Measurements from ENCODE around the gene LYPLA2. TPM values are rescaled to one million over a fixed set of nuclear protein-coding genes. Genes with fewer than 3 reads are reported as not detected.

Gene LYPLA2
- total and polyA plus RNA-seq, 2 of the 8 experiments (the other 6 are each of a cell fraction or from before 2014, with no cell fraction given): 138 to 211 TPM

DNA sequence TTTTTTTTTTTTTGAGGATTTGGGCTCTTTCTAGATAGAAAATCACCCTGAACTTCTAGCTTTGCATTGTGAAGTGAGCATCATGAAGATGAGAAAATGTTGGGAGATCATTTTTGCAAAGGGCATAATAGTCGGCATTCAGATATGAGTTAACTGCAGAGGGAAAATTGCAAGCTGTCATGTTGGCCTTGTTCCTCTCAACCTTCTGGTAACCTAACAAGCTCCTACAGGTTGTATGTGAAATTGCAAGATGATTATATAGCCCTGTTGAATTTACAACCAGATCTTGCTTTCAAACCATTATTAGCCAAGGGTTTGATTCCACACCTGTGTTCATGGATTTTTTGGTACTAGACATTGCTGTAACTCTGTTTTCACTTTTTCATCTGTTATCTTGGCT, 45.4 kb upstream of the LYPLA2 start:
- Histone ChIP-seq H3K9ac (replicated peaks in 1 of 4; ENCODE audit: extremely low read depth in 1 of 4, low read depth in 3 of 4, low read length in 3 of 4) (no peak overlapping the region), H3K36me3 (ENCODE audit: control insufficient read depth in 2 of 4, insufficient read depth in 4 of 4, low read length in 3 of 4) (peaks cover 0 to 15% (median 5%) of the 10 kb centered on the region in 4 experiments; a peak in 5 of 8 replicates), H2AK5ac (ENCODE audit: low read depth, low read length) (no peak overlapping the region), H3K4me1 (replicated peaks in 1 of 4; ENCODE audit: control insufficient read depth in 3 of 4, insufficient read depth in 4 of 4, low read length in 3 of 4) (peaks cover 3 to 10% (median 3%) of the 10 kb centered on the region in 4 experiments; a peak in 4 of 7 replicates), H2BK12ac (ENCODE audit: low read depth, low read length) (no peak overlapping the region), H3K23ac (ENCODE audit: insufficient read length) (no peak overlapping the region), H3K4me2 (ENCODE audit: insufficient read depth in 1 of 2, low read depth in 2 of 2, low read length in 2 of 2) (peak overlapping the region in 1 of 2 experiments; percentile 76; a peak in 2 of 4 replicates), H3K9me3 (ENCODE audit: insufficient read depth in 2 of 2, low read depth in 1 of 2, low read length in 1 of 2) (no peaks in the 10 kb centered on the region), H3K4ac (replicated peaks; ENCODE audit: insufficient read length, low read depth, low read length) (no peak overlapping the region), H2BK15ac (ENCODE audit: low read length) (no peak overlapping the region), H3K27me3 (replicated peaks in 1 of 4; ENCODE audit: control insufficient read depth in 3 of 4, extremely low read depth in 1 of 4, insufficient read depth in 3 of 4, low read length in 3 of 4) (no peaks in the 10 kb centered on the region), H3K23me2 (ENCODE audit: low read depth, low read length) (peaks cover 4% of the 10 kb centered on the region; the same call in 1 of the 2 replicates), H4K20me1 (replicated peaks in 1 of 2; ENCODE audit: control insufficient read depth in 1 of 2, insufficient read depth in 2 of 2, low read length in 2 of 2) (peaks cover 9 to 12% of the 10 kb centered on the region in 2 experiments), H3K14ac (ENCODE audit: insufficient read length) (no peak overlapping the region), H3K18ac (ENCODE audit: extremely low read depth, low read length) (no peak overlapping the region), H2BK20ac (ENCODE audit: low read length) (no peak overlapping the region), H4K5ac (ENCODE audit: insufficient read length, low read depth, low read length) (no peak overlapping the region), H2AFZ (ENCODE audit: low read length) (no peak overlapping the region), H3K27ac (ENCODE audit: low read depth, low read length) (no peak overlapping the region), H3K56ac (replicated peaks; ENCODE audit: insufficient read length, low read depth, low read length) (no peak overlapping the region), H2BK120ac (replicated peaks; ENCODE audit: low read depth, low read length) (no peak overlapping the region), H3K79me1 (ENCODE audit: low read depth, low read length) (peaks cover 4% of the 10 kb centered on the region; the same call in 1 of the 2 replicates), H4K8ac (ENCODE audit: extremely low read depth, insufficient read depth, low read length) (no peak overlapping the region), H4K91ac (replicated peaks; ENCODE audit: insufficient read length, low read length) (no peak overlapping the region), H3K79me2 (ENCODE audit: control insufficient read depth in 1 of 2, insufficient read depth in 2 of 2, low read length in 2 of 2) (peaks cover 19 to 57% of the 10 kb centered on the region in 2 experiments), H3K4me3 (ENCODE audit: extremely low read depth in 1 of 4, insufficient read depth in 2 of 4, low read depth in 3 of 4, low read length in 4 of 4) (peak overlapping the region in 1 of 4 experiments; percentile 86; a peak in 1 of 8 replicates), H2BK5ac (ENCODE audit: low read depth, low read length) (no peak overlapping the region)
- 0 out of 4 replicates have a peak, but pooled peaks of 1 of the 2 experiments have one; percentile 15 for TF ChIP-seq RAD21 (IDR thresholded peaks at IDR 0.05 in 1 of 2, conservative IDR thresholded peaks at IDR 0.05 in 1 of 2; ENCODE audit: low read depth in 2 of 2, low read length in 2 of 2)
- TF ChIP-seq BCL11A (IDR thresholded peaks at IDR 0.05; ENCODE audit: low read depth in 2 of 2, low read length in 2 of 2): no peak
- no peak for TF ChIP-seq NANOG (IDR thresholded peaks at IDR 0.05; ENCODE audit: insufficient read depth, low read depth, low read length, poor library complexity, severe bottlenecking)
- no peak for TF ChIP-seq EZH2 (IDR thresholded peaks at IDR 0.05; ENCODE audit: low read depth, low read length, severe bottlenecking)
- TF ChIP-seq, protein P1, sequence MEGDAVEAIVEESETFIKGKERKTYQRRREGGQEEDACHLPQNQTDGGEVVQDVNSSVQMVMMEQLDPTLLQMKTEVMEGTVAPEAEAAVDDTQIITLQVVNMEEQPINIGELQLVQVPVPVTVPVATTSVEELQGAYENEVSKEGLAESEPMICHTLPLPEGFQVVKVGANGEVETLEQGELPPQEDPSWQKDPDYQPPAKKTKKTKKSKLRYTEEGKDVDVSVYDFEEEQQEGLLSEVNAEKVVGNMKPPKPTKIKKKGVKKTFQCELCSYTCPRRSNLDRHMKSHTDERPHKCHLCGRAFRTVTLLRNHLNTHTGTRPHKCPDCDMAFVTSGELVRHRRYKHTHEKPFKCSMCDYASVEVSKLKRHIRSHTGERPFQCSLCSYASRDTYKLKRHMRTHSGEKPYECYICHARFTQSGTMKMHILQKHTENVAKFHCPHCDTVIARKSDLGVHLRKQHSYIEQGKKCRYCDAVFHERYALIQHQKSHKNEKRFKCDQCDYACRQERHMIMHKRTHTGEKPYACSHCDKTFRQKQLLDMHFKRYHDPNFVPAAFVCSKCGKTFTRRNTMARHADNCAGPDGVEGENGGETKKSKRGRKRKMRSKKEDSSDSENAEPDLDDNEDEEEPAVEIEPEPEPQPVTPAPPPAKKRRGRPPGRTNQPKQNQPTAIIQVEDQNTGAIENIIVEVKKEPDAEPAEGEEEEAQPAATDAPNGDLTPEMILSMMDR (IDR thresholded peaks at IDR 0.05; ENCODE audit: control extremely low read depth in 1 of 3, insufficient read depth in 1 of 3, low read depth in 1 of 3, low read length in 3 of 3): peak in 1 of 3 experiments; percentile 35; a peak in 1 of 4 replicates
- no peak for TF ChIP-seq YY1 (IDR thresholded peaks at IDR 0.05; ENCODE audit: low read depth, low read length)
- no peak for TF ChIP-seq POLR2AphosphoS5 (IDR thresholded peaks at IDR 0.05; ENCODE audit: low read depth, low read length)
- no peak for TF ChIP-seq ASH2L (IDR thresholded peaks at IDR 0.05; ENCODE audit: low read length)
- DNase-seq (ENCODE audit: low read depth in 1 of 2, low spot score in 2 of 2): no peak
- ChIA-PET POLR2A (ENCODE audit: partially characterized antibody) (interaction anchor here (0.5 to 13.6 kb wide), 2 partner anchors 49 to 199 kb away, joined by 3 to 190 read pairs; partner anchors contain the start of gene RPL11), CTCF (ENCODE audit: partially characterized antibody) (interaction anchor here (0.6 to 3.1 kb wide), 13 partner anchors 9 to 533 kb away, joined by 3 to 9 read pairs (median 4); partner anchors contain the start of gene RPL11)
- FAIRE-seq: no peak
- 89% methylated on average over 1 of the region's 1 CpG; no CpG with 5 or more reads in 1 of the 2 experiments for WGBS, 2 experiments (ENCODE audit: extremely low coverage in 1 of 2, insufficient coverage in 1 of 2, insufficient read length in 1 of 2, insufficient replicate concordance in 2 of 2, low coverage in 1 of 2, low lambda C conversion rate in 2 of 2, missing lambda C conversion rate in 1 of 2)

Measured in H1 (cell line).